ENCODE data around the gene CBFA2T3.

The CBFA2T3 gene

GRCh38 chr16:88865310-88865709 lies 111.7 kb downstream of the CBFA2T3 start:
- no peak for TF ChIP-seq ZFX (IDR thresholded peaks at IDR 0.05; ENCODE audit: borderline replicate concordance)
- no peak for TF ChIP-seq CTCF (IDR thresholded peaks at IDR 0.05)
- no peak overlapping the region for H3K27ac ChIP-seq

DNA sequence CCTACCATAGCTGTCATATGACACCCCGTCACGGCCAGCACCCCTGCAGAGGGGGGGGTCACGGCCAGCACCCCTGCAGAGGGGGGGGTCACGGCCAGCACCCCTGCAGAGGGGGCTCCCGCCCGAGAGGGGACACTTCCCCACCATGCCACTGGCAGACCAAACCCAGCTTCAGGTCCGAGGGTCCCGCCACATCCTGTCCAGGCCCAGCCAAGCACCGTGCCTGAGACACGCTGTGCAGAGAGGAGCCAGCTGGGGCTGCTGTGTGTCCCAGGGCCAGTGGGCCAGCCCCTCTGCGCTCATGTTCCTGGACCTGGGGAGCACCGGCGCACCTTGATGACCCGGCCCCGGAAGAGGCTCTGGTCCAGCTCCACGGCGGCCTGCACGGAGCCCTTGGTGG lies 112.5 kb downstream of the CBFA2T3 start:
- TF ChIP-seq ZFX (IDR thresholded peaks at IDR 0.05; ENCODE audit: borderline replicate concordance): no peak
- TF ChIP-seq CTCF (IDR thresholded peaks at IDR 0.05): no peak
- H3K27ac ChIP-seq: no peak overlapping the region

GRCh38 chr16:88864099-88864498 lies 112.9 kb downstream of the CBFA2T3 start:
- TF ChIP-seq ZFX (IDR thresholded peaks at IDR 0.05; ENCODE audit: borderline replicate concordance): no peak
- no peak for TF ChIP-seq CTCF (IDR thresholded peaks at IDR 0.05)
- H3K27ac ChIP-seq: no peak overlapping the region

- H3K27ac ChIP-seq: no peak overlapping the region
- no peak for TF ChIP-seq ZFX (IDR thresholded peaks at IDR 0.05; ENCODE audit: borderline replicate concordance)
- no peak for TF ChIP-seq CTCF (IDR thresholded peaks at IDR 0.05)
These were observed 113.6 kb downstream of the CBFA2T3 start for GRCh38 chr16:88863426-88863825.

DNA sequence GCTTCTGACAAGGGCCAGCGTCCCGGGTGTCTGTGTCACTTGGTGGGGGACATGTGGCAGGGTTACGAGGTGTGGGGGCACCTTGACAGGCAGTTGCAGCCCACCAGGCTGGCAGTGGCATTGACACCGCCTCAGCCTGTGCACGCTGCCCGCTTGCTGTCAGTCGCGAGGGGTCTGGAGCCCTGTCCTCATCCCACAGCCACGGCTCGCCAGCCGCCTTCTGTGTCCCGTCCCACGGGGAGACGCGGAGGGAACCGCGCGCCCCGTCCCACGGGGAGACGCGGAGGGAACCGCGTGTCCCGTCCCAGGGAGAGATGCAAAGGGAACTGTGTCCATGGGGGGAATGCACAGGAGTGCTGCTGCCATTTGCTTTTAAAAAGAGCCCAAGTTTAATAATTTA lies 114.0 kb downstream of the CBFA2T3 start:
- H3K27ac ChIP-seq: no peak overlapping the region
- TF ChIP-seq ZFX (IDR thresholded peaks at IDR 0.05; ENCODE audit: borderline replicate concordance): no peak
- no peak for TF ChIP-seq CTCF (IDR thresholded peaks at IDR 0.05)

- TF ChIP-seq CTCF (IDR thresholded peaks at IDR 0.05) (no peak), ZFX (IDR thresholded peaks at IDR 0.05; ENCODE audit: borderline replicate concordance) (no peak)
- H3K27ac ChIP-seq: no peak overlapping the region
These were observed 115.6 kb downstream of the CBFA2T3 start for GRCh38 chr16:88861359-88861758.

DNA sequence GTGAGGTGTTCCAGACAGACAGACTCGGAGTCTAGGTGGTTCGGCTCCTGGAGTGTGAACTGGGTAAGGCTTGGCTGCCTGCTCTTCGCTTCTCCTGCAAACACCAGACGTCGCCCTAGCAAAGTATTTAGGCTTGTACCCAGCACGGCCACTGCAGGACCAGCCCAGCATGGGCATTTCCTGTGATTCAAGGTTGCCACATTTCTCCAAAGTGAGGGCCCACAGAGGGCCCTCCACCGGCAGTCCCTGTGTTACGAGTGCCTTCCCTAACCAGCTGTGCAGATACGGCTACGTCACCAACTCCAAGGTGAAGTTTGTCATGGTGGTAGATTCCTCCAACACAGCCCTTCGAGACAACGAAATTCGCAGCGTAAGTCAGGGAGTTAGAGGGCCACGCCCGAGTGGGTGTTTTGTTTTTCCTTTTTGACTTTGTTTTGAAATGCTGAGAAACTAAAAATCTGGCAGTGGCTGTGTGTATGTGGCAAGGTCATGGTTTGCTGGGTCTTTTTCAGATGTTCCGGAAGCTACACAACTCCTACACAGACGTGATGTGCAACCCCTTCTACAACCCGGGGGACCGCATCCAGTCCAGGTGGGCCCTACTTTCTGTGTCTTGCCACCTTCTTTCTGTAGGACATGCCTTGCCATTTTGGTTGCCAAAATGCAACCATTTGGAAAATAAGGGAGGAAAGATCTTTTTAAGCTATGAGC lies 117.5 kb downstream of the CBFA2T3 start:
- no peak for TF ChIP-seq CTCF (IDR thresholded peaks at IDR 0.05)
- no peak for TF ChIP-seq ZFX (IDR thresholded peaks at IDR 0.05; ENCODE audit: borderline replicate concordance)
- H3K27ac ChIP-seq: no peak overlapping the region

Measured in 22Rv1 (cell line).